ENCODE measurements around the gene KRTAP2-4.

Gene KRTAP2-4

GRCh38 chr17:41065829-41066624 lies at the start of gene KRTAP2-4:
TSS of gene KRTAP2-4 (minus strand) at chr17:41065879. CDS start at chr17:41065845, 34 bp downstream.
- TF ChIP-seq FOXM1 (IDR thresholded peaks at IDR 0.05; ENCODE audit: borderline replicate concordance, low read depth), result no peak
- no peak for TF ChIP-seq CEBPB (IDR thresholded peaks at IDR 0.05)
- TF ChIP-seq TCF12 (IDR thresholded peaks at IDR 0.05; ENCODE audit: low read depth), result no peak
- no peak for TF ChIP-seq ZBTB7A (IDR thresholded peaks at IDR 0.05; ENCODE audit: low read depth)
- no peak for TF ChIP-seq EGR1 (IDR thresholded peaks at IDR 0.05)

GRCh38 chr17:41111151-41111885 lies 45.6 kb upstream of the KRTAP2-4 start:
- TF ChIP-seq EP300 (IDR thresholded peaks at IDR 0.05; ENCODE audit: borderline replicate concordance) (no peak), EGR1 (IDR thresholded peaks at IDR 0.05) (no peak)

GRCh38 chr17:41107941-41108450 lies 42.3 kb upstream of the KRTAP2-4 start:
- TF ChIP-seq ZBTB7A (IDR thresholded peaks at IDR 0.05; ENCODE audit: low read depth) (no peak), FOXM1 (IDR thresholded peaks at IDR 0.05; ENCODE audit: borderline replicate concordance, low read depth) (no peak), MAX (IDR thresholded peaks at IDR 0.05) (no peak), CREB1 (IDR thresholded peaks at IDR 0.05; ENCODE audit: low read depth) (no peak), EP300 (IDR thresholded peaks at IDR 0.05; ENCODE audit: borderline replicate concordance) (no peak), TEAD4 (IDR thresholded peaks at IDR 0.05) (no peak), REST (IDR thresholded peaks at IDR 0.05; ENCODE audit: low read depth) (no peak)

- 0 out of 2 replicates have a peak, but pooled peaks have one; percentile 15 for TF ChIP-seq REST (IDR thresholded peaks at IDR 0.05; ENCODE audit: low read depth)
Observed at GRCh38 chr17:41105347-41105746, 39.7 kb upstream of the KRTAP2-4 start, which contains the start of gene KRTAP4-9. TSS of gene KRTAP4-9 (plus strand) at chr17:41105389. CDS start at chr17:41105389, 0 bp downstream.

GRCh38 chr17:41103896-41104295 lies 38.2 kb upstream of the KRTAP2-4 start:
- TF ChIP-seq TEAD4 (IDR thresholded peaks at IDR 0.05), result no peak
- no peak for TF ChIP-seq RAD21 (IDR thresholded peaks at IDR 0.05; ENCODE audit: low read depth)
- TF ChIP-seq CREB1 (IDR thresholded peaks at IDR 0.05; ENCODE audit: low read depth), result no peak
- no peak for TF ChIP-seq TCF12 (IDR thresholded peaks at IDR 0.05; ENCODE audit: low read depth)
- no peak for TF ChIP-seq TAF1 (IDR thresholded peaks at IDR 0.05; ENCODE audit: low read depth)
- no peak for TF ChIP-seq MAX (IDR thresholded peaks at IDR 0.05)
- no peak for TF ChIP-seq USF1 (IDR thresholded peaks at IDR 0.05)
- TF ChIP-seq REST (IDR thresholded peaks at IDR 0.05; ENCODE audit: low read depth), result no peak
- TF ChIP-seq CEBPB (IDR thresholded peaks at IDR 0.05), result no peak
- TF ChIP-seq EP300 (IDR thresholded peaks at IDR 0.05; ENCODE audit: borderline replicate concordance), result no peak
- no peak for TF ChIP-seq NFIC (IDR thresholded peaks at IDR 0.05)
- TF ChIP-seq FOXM1 (IDR thresholded peaks at IDR 0.05; ENCODE audit: borderline replicate concordance, low read depth), result no peak
- TF ChIP-seq ZBTB7A (IDR thresholded peaks at IDR 0.05; ENCODE audit: low read depth), result no peak
- no peak for TF ChIP-seq EGR1 (IDR thresholded peaks at IDR 0.05)
- TF ChIP-seq YY1 (IDR thresholded peaks at IDR 0.05; ENCODE audit: low read depth), result no peak

Measured in Ishikawa (cell line).